Common myeloid progenitor, CD34-positive (primary cell): Measurements from ENCODE around the gene SLFN14.

Experiments
- CTCF ChIA-PET: fragments of 350-600 bp; sonication (Branson Sonifier 250); formaldehyde crosslinking; loops from one replicate; lab custom pipeline; 2021; ENCODE audit warnings: antibody characterized with exemption; lab: Charles Lee
- POLR2A ChIA-PET: fragments of 350-600 bp; sonication (Branson Sonifier 250); formaldehyde crosslinking; loops from one replicate; lab custom pipeline; 2021; ENCODE audit warnings: antibody characterized with exemption; lab: Charles Lee
- DNase-seq, 3 donors: peaks; one replicate each; pipeline versions ENCODE4 v3.0.0 to v3.0.0-alpha.2; 2013
- H3K27ac ChIP-seq, 2 experiments: 1 replicate in 1 of 2; 2 replicates in 1 of 2; pipeline ENCODE4 v1.7.0; 2013; ENCODE audit warnings: inconsistent platforms in 2 of 2, low read length in 2 of 2, mild to moderate bottlenecking in 2 of 2, low read depth in 1 of 2, moderate library complexity in 1 of 2; ENCODE audit not compliant: severe bottlenecking in 2 of 2, insufficient read depth in 1 of 2, poor library complexity in 1 of 2
- H3K27me3 ChIP-seq, 5 experiments: replicated peaks in 2 of 5; 1 replicate in 3 of 5; 2 replicates in 2 of 5; pipeline versions ENCODE4 v1.6.1 to v1.7.0; 2013; ENCODE audit warnings: low read length in 4 of 5, mild to moderate bottlenecking in 2 of 5, moderate library complexity in 2 of 5, inconsistent platforms in 1 of 5; ENCODE audit not compliant: insufficient read depth in 5 of 5, control insufficient read depth in 4 of 5
- H3K36me3 ChIP-seq, 4 experiments: 1 replicate in 2 of 4; 2 replicates in 2 of 4; pipeline versions ENCODE4 v1.6.1 to v1.7.0; 2013; ENCODE audit warnings: low read length in 3 of 4, control low read depth in 1 of 4, mild to moderate bottlenecking in 1 of 4; ENCODE audit not compliant: control insufficient read depth in 4 of 4, insufficient read depth in 4 of 4
- H3K4me1 ChIP-seq, 4 experiments: 1 replicate in 3 of 4; 2 replicates in 1 of 4; pipeline versions ENCODE4 v1.6.1 to v1.7.1; 2013; ENCODE audit warnings: low read length in 3 of 4, mild to moderate bottlenecking in 3 of 4, control low read depth in 1 of 4, inconsistent platforms in 1 of 4, moderate library complexity in 1 of 4; ENCODE audit not compliant: control insufficient read depth in 4 of 4, insufficient read depth in 4 of 4; ENCODE audit errors: control extremely low read depth in 1 of 4
- H3K4me3 ChIP-seq, 7 experiments: 1 replicate in 4 of 7; 2 replicates in 3 of 7; pipeline versions ENCODE4 v1.5.1 to v1.7.0; 2013; ENCODE audit warnings: mild to moderate bottlenecking in 7 of 7, low read length in 6 of 7, moderate library complexity in 6 of 7, inconsistent platforms in 2 of 7, low read depth in 2 of 7, control low read depth in 1 of 7; ENCODE audit not compliant: insufficient read depth in 4 of 7, control insufficient read depth in 1 of 7; ENCODE audit errors: extremely low read depth in 1 of 7
- H3K9me3 ChIP-seq, 5 experiments: 1 replicate in 4 of 5; 2 replicates in 1 of 5; pipeline versions ENCODE4 v1.6.1 to v1.7.1; 2013; ENCODE audit warnings: low read length in 4 of 5, mild to moderate bottlenecking in 2 of 5, inconsistent platforms in 1 of 5, low read depth in 1 of 5, moderate library complexity in 1 of 5; ENCODE audit not compliant: control insufficient read depth in 4 of 5, insufficient read depth in 2 of 5; ENCODE audit errors: control extremely low read depth in 1 of 5
- WGBS: methylation state at CpG from one replicate; pipeline ENCODE4 v1.1.5; 2013; ENCODE audit not compliant: insufficient coverage; 5-methylcytosine and 5-hydroxymethylcytosine counted together

SLFN14 gene

DNA sequence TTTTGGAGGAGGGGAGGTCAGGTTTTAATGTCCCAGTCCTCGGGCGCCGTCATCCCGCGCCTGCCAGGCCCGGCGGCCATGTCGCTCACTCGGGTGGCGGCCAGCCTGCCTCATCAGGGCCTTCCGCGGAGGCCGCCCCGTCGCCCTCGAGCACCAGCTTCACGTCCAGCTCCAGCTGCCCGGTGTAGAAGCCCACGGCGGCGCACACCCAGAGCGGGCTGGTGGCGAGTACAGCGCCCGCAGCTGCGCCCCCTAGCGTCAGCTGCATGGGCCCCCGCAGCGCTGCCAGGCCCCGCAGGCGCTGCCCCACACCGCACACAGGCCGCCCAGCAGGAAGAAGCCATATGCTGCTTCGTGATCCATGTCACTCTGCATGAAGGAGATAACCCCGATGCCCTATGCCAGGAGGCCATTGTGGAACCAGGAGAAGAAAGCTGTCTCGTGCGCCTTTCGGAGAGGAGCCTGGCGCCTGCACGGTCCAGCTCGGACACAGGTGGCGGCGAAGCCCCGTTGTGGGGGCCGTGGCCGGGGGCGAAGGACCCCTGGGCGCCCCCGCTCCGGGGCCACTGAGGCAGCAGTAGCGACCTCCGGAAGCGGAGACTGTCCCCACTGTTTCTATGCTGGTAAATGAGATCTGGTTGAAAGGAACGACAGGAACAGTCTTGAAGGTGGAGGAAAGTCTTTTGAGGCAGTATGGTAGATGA lies 36.1 kb upstream of the SLFN14 start:
- ChIA-PET POLR2A (no interaction called here), CTCF (interaction anchor here (0.6 to 3.6 kb wide), 3 partner anchors 15 to 1854 kb away, joined by 3 to 12 read pairs (median 4); no protein-coding TSS in a partner anchor)
- H3K27ac ChIP-seq = no peak overlapping the region
- H3K9me3 ChIP-seq = no peaks in the 10 kb centered on the region
- WGBS = 98% methylated on average over 53 of the region's 54 CpGs
- H3K4me3 ChIP-seq = no peak overlapping the region
- peaks cover 13 to 69% (median 47%) of the 10 kb centered on the region in 4 experiments for H3K36me3 ChIP-seq
- H3K27me3 ChIP-seq = no peaks in the 10 kb centered on the region
- DNase-seq = no peak
- no peaks in the 10 kb centered on the region for H3K4me1 ChIP-seq

DNA sequence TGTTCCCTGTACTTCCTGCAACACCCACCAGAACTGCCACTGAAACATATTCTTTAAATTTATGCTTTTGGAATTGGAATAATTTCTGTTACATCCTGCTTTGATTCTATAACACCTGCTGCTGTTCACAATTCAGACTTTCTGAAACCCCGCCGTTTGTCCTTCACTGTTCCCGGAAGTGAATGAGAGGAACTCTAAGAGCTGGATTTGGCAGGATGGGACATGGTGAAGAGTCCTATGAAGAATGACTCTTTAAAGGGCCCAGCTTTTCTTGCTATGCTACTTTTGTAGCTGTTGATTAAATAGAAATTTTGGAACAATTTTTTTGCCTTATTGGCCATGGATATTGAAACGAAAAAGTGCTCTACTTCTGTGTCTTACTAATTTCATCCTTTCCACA lies 35.5 kb upstream of the SLFN14 start:
- Histone ChIP-seq H3K36me3 (peaks cover 13 to 63% (median 41%) of the 10 kb centered on the region in 4 experiments), H3K9me3 (no peaks in the 10 kb centered on the region), H3K4me3 (no peak overlapping the region), H3K27me3 (no peaks in the 10 kb centered on the region), H3K4me1 (no peaks in the 10 kb centered on the region), H3K27ac (no peak overlapping the region)
- POLR2A ChIA-PET = no interaction called here
- CTCF ChIA-PET = interaction anchor here (0.6 to 3.6 kb wide), 4 partner anchors 11 to 1855 kb away, joined by 3 to 12 read pairs (median 4); no protein-coding TSS in a partner anchor
- DNase-seq = no peak
- 82% methylated on average over 2 of the region's 4 CpGs for WGBS

DNA sequence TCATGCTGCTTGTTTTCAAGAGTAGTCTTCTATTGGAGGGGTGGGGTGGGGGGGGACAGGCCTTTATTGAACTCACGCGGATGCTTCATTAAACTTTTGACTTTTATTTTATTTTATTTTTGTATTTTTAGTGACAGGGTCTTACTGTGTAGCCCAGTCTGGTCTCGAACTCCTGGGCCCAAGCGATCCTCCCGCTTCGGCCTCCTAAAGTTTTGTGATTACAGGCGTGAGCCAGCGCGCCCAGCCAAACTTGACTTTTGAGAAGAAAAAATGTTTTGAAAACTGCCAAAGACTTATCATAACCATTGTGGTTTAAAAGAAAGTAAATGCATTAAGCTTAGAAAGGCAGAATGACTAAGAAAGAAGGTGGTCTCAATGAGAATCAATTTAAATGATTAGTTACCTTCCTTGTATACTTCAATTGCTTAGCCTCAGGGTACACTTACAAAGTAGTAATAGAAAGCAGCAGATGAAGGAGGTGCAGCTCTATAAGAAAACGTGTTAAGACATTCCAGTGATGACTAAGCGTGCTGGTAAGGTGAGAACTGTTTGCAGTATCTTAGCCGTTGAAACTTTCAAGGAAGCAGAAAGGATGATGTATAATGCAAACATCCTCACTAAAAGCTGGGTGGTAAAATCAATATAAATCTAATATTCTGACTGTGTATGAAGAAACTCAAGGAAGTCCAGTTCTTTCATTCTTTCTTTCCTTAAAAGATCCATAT lies 27.7 kb upstream of the SLFN14 start:
- no peaks in the 10 kb centered on the region for H3K27me3 ChIP-seq
- H3K9me3 ChIP-seq = no peaks in the 10 kb centered on the region
- POLR2A ChIA-PET = interaction anchor here (0.7 to 1.6 kb wide), 3 partner anchors 10 to 221 kb away, joined by 3 to 7 read pairs (median 3); partner anchors contain the start of genes PEX12, SLFN14 and TAF15
- H3K27ac ChIP-seq = peak overlapping the region; percentile 88 to 98
- 18% methylated on average over 3 of the region's 12 CpGs for WGBS
- CTCF ChIA-PET = interaction anchor here (1.2 to 1.8 kb wide), 8 partner anchors 7 to 160 kb away, joined by 3 to 7 read pairs (median 4); no protein-coding TSS in a partner anchor
- H3K4me3 ChIP-seq = peak overlapping the region in 6 of 7 experiments; percentile 78 to 100 (median 89)
- H3K36me3 ChIP-seq = no peaks in the 10 kb centered on the region
- H3K4me1 ChIP-seq = peaks cover 13 to 25% (median 16%) of the 10 kb centered on the region in 4 experiments
- DNase-seq = peak in 2 of 3 donors; percentile 34 to 58

DNA sequence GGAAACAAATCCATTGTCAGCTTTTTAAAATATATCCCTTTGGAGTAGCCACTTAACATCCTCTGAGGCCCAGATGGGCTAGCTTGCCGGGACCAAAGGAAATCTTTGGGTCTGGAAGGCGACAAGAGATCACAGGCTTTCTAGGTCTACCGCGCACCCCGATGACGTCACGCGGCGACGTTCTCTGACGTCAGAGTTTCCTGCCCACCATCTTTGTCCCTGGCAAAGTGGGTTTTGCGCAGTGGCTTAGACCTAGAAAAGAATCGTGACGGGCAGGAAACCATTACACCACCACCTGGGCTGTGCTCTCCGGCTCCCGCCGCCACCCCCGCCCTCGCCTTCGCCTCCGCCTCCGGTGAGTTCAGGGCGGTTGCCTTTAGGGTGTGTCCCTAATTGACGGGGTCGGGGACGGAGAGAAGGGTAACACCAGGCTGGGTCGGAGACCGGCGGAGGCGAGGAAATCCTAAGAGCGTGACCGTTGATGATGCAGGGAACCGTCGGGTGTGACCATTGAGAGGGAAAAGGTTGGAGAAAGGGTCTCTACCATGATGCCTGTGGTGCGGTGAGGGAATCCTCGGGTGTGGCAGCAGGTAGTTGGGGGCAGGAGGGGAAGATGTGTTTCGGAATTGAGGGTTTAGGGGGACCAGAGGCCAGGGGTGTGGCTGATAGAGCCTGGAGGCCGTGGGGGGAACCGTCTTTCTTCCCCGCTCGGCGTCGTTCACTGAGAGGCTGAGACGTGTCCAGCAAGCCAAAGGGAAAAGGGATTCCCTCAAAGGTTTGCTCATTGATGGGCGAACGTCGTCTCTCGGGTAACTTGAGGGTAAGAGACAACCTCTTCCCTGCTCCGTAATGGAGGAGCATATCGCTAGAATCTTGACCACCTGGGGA lies 26.7 kb upstream of the SLFN14 start, which contains the start of gene AP2B1:
Gene AP2B1 (plus strand): TSS at position 249 of the 888 bp plus-strand sequence. CDS start 6,709 bp downstream, outside the sequence.
- peak within 1 kb of the TSS; percentile 88 to 98 for H3K27ac ChIP-seq
- under 1% methylated on average over 44 of the region's 50 CpGs for WGBS
- CTCF ChIA-PET = interaction anchor here (0.7 to 1.8 kb wide), 6 partner anchors 9 to 352 kb away, joined by 3 to 6 read pairs (median 4); partner anchors contain the start of gene PEX12
- no peaks in the 10 kb centered on the region for H3K9me3 ChIP-seq
- no peaks in the 10 kb centered on the region for H3K27me3 ChIP-seq
- DNase-seq = peak; percentile 98 to 99 (median 99)
- peak within 1 kb of the TSS; percentile 78 to 100 (median 90) for H3K4me3 ChIP-seq
- peaks cover 13 to 25% (median 16%) of the 10 kb centered on the region in 4 experiments for H3K4me1 ChIP-seq
- POLR2A ChIA-PET = interaction anchor here (0.5 to 1.6 kb wide), 3 partner anchors 9 to 676 kb away, joined by 4 to 11 read pairs (median 5); partner anchors contain the start of gene PEX12
- no peaks in the 10 kb centered on the region for H3K36me3 ChIP-seq

DNA sequence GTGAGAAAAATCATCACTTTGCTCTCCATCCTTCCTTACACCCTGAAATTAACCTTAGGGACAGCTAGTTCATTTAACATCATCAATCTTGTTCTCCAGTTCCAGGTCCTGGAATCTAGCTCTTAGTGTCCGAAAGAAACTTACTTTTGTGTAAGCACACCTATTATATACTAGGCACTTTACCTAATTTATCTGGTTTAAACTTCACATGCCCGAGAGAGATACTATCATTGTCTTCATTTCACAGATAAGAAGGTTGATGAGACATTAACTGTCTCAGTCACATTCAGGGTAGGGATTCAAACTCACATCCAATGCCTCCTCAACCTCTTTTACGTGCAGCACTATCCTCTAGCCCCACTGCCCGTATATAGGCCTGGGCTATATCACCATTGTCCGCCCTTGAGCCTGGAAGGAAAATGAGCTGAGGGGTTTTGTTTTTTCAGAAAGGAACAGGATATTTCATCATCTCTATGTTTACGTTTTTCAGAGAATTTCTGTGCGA lies 26.0 kb upstream of the SLFN14 start:
- Histone ChIP-seq H3K27ac (peak overlapping the region; percentile 88 to 98), H3K36me3 (no peaks in the 10 kb centered on the region), H3K9me3 (no peaks in the 10 kb centered on the region), H3K27me3 (no peaks in the 10 kb centered on the region), H3K4me1 (peaks cover 13 to 25% (median 16%) of the 10 kb centered on the region in 4 experiments), H3K4me3 (peak overlapping the region in 6 of 7 experiments; percentile 78 to 100 (median 89))
- POLR2A ChIA-PET = interaction anchor here (0.5 to 1.6 kb wide), 3 partner anchors 8 to 675 kb away, joined by 4 to 11 read pairs (median 5); partner anchors contain the start of gene PEX12
- no peak for DNase-seq
- WGBS = 48% methylated on average over 4 of the region's 7 CpGs
- CTCF ChIA-PET = interaction anchor here (0.7 to 1.8 kb wide), 6 partner anchors 8 to 353 kb away, joined by 3 to 6 read pairs (median 4); partner anchors contain the start of gene PEX12

DNA sequence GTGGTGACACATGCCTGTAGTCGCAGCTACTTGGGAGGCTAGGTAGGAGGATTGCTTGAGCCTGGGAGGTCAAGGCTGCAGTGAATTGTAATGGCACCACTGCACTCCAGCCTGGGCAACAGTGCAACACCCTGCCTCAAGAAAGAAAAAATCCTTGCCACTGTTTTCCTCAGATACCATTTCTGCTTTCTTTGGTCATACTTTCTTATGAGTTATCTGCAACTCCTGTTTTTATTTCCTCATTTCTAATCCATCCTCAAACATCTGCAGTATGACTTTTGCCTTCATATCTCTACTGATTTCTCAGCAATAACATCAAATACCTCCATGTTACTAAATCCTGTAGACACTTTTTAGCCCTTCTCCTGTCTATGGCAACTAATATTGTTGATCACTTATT lies 23.4 kb upstream of the SLFN14 start:
- no peaks in the 10 kb centered on the region for H3K27me3 ChIP-seq
- H3K27ac ChIP-seq = no peak overlapping the region
- DNase-seq = peak in 1 of 3 donors; percentile 49
- peaks cover 15 to 24% (median 18%) of the 10 kb centered on the region in 4 experiments for H3K4me1 ChIP-seq
- ChIA-PET CTCF (no interaction called here), POLR2A (no interaction called here)
- H3K4me3 ChIP-seq = no peak overlapping the region
- H3K36me3 ChIP-seq = no peaks in the 10 kb centered on the region
- no peaks in the 10 kb centered on the region for H3K9me3 ChIP-seq
- 100% methylated on average over 1 of the region's 1 CpG for WGBS
